GM12878 (cell line): ENCODE measurements around the gene PITPNM3. TPM values are rescaled to one million over a fixed set of nuclear protein-coding genes. Genes with fewer than 3 reads are reported as not detected.

Experiments used
- ATAC-seq: fragments of 200-7000 bp; cut with Tn5 transposase; 3 replicates; pipeline ENCODE4 v1.9.1; 2020; ENCODE audit warnings: mild to moderate bottlenecking, moderate library complexity
- BruUV-seq: library from RNA; stranded (reverse); fragments of 400-500 nt; replicated peaks from 2 replicates; lab custom pipeline; 2021; lab: Mats Ljungman, UMichigan
- CTCF ChIA-PET: fragments of 300-600 bp; sonication (Branson Sonifier 250); formaldehyde crosslinking; extraction: SDS; loops from one replicate; lab custom pipeline; 2021; ENCODE audit warnings: inconsistent platforms; lab: Yijun Ruan, JAX
- POLR2A ChIA-PET: fragments of 350-600 bp; formaldehyde crosslinking; extraction: SDS; loops from one replicate; lab custom pipeline; 2021; ENCODE audit warnings: inconsistent platforms; lab: Charles Lee
- RAD21 ChIA-PET: fragments of 300-600 bp; sonication (Branson Sonifier 250); formaldehyde crosslinking; loops from one replicate; lab custom pipeline; 2023; ENCODE audit warnings: antibody characterized with exemption; ENCODE audit not compliant: unreplicated experiment; lab: Charles Lee
- SMC1A ChIA-PET: fragments of 300-600 bp; sonication (Branson Sonifier 250); formaldehyde crosslinking; loops from one replicate; lab custom pipeline; 2023; ENCODE audit not compliant: unreplicated experiment, uncharacterized antibody; lab: Charles Lee
- DNase-seq: peaks from one replicate; pipeline ENCODE4 v3.0.0-alpha.2; 2011; ENCODE audit warnings: low read depth, low spot score
- FAIRE-seq: peaks from 3 replicates; lab custom pipeline; 2011; peaks lifted over from hg19 to GRCh38; lab: Jason Lieb, UNC
- H2AFZ ChIP-seq: 2 replicates; pipeline ENCODE4 v1.6.0; 2011; ENCODE audit warnings: low read depth, low read length, control low read depth; ENCODE audit not compliant: control insufficient read depth
- H3K27ac ChIP-seq: 2 replicates; pipeline ENCODE4 v1.5.1; 2011; ENCODE audit warnings: control low read depth; ENCODE audit not compliant: control insufficient read depth, insufficient read depth
- H3K27me3 ChIP-seq, 2 experiments: replicated peaks in 1 of 2; 2 replicates each; pipeline versions ENCODE4 v1.6.0 to v1.6.1; 2011; ENCODE audit warnings: low read length in 1 of 2; ENCODE audit not compliant: control insufficient read depth in 2 of 2, insufficient read depth in 2 of 2
- H3K36me3 ChIP-seq, 2 experiments: 2 replicates each; pipeline ENCODE4 v1.5.1; 2011; ENCODE audit warnings: low read length in 1 of 2; ENCODE audit not compliant: control insufficient read depth in 2 of 2, insufficient read depth in 2 of 2
- H3K4me1 ChIP-seq: 2 replicates; pipeline ENCODE4 v1.6.1; 2011; ENCODE audit warnings: mild to moderate bottlenecking, low read length, moderate library complexity, mixed read lengths; ENCODE audit not compliant: control insufficient read depth, insufficient read depth
- H3K4me2 ChIP-seq: 2 replicates; pipeline ENCODE4 v1.6.0; 2011; ENCODE audit warnings: control low read depth; ENCODE audit not compliant: control insufficient read depth, insufficient read depth
- H3K4me3 ChIP-seq: fragments of 200-600 bp; sonication (generic); 2 replicates; pipeline ENCODE4 v1.5.1; 2016
- H3K79me2 ChIP-seq: 2 replicates; pipeline ENCODE4 v1.6.0; 2011; ENCODE audit warnings: low read length; ENCODE audit not compliant: control insufficient read depth, insufficient read depth
- H3K9ac ChIP-seq: 2 replicates; pipeline ENCODE4 v1.8.0; 2011; ENCODE audit warnings: low read length, control low read depth, mixed read lengths; ENCODE audit not compliant: control insufficient read depth, insufficient read depth
- H3K9me3 ChIP-seq: replicated peaks from 3 replicates; pipeline ENCODE4 v1.5.1; 2011; ENCODE audit warnings: mild to moderate bottlenecking, low read length; ENCODE audit not compliant: control insufficient read depth, insufficient read depth
- H4K20me1 ChIP-seq: 2 replicates; pipeline ENCODE4 v1.6.0; 2011; ENCODE audit not compliant: control insufficient read depth, insufficient read depth
- ATF3 ChIP-seq: IDR thresholded peaks from 2 replicates; pipeline ENCODE4 v1.6.1; 2011; ENCODE audit warnings: low read depth, mild to moderate bottlenecking, low read length, moderate library complexity, borderline replicate concordance; ENCODE audit errors: extremely low read depth
- ETV6 ChIP-seq, 2 experiments: fragments of 450-650 bp in 1 of 2; IDR thresholded peaks in 1 of 2; conservative IDR thresholded peaks in 1 of 2; 2 replicates each; pipeline ENCODE4 v1.6.1; 2014; ENCODE audit warnings: antibody characterized with exemption in 1 of 2, borderline replicate concordance in 1 of 2, low read depth in 1 of 2, mild to moderate bottlenecking in 1 of 2, moderate library complexity in 1 of 2
- FOS ChIP-seq: IDR thresholded peaks from 3 replicates; pipeline ENCODE4 v1.6.1; 2011; ENCODE audit warnings: borderline replicate concordance; ENCODE audit not compliant: insufficient read length; ENCODE audit errors: extremely low read depth
- IRF3 ChIP-seq: fragments of 450-650 bp; IDR thresholded peaks from 2 replicates; pipeline ENCODE4 v1.6.1; 2014; ENCODE audit warnings: mild to moderate bottlenecking
- IRF4 ChIP-seq: IDR thresholded peaks from 2 replicates; pipeline ENCODE4 v1.6.1; 2011; ENCODE audit warnings: low read depth, low read length
- IRF5 ChIP-seq: fragments of 450-650 bp; IDR thresholded peaks from 2 replicates; pipeline ENCODE4 v1.6.1; 2017; ENCODE audit warnings: borderline replicate concordance
- JUND ChIP-seq: IDR thresholded peaks from 2 replicates; pipeline ENCODE4 v1.6.1; 2012; ENCODE audit warnings: low read depth, mild to moderate bottlenecking, low read length, improper control_type of control experiment, moderate library complexity
- MAX ChIP-seq: IDR thresholded peaks from 2 replicates; pipeline ENCODE4 v1.6.1; 2012; ENCODE audit warnings: low read depth, low read length, improper control_type of control experiment
- NFYB ChIP-seq: IDR thresholded peaks from 2 replicates; pipeline ENCODE4 v1.6.1; 2011; ENCODE audit warnings: low read depth, mild to moderate bottlenecking, low read length, improper control_type of control experiment, moderate library complexity; ENCODE audit not compliant: insufficient read depth
- NR2C2 ChIP-seq: IDR thresholded peaks from 2 replicates; pipeline ENCODE4 v1.6.1; 2011; ENCODE audit warnings: borderline replicate concordance, low read depth; ENCODE audit not compliant: control insufficient read depth, insufficient read length
- PBX3 ChIP-seq: IDR thresholded peaks from 2 replicates; pipeline ENCODE4 v1.6.1; 2011; ENCODE audit warnings: mild to moderate bottlenecking, low read depth, low read length, moderate library complexity; ENCODE audit not compliant: insufficient replicate concordance
- RAD21 ChIP-seq: IDR thresholded peaks from 2 replicates; pipeline ENCODE4 v1.6.1; 2011; ENCODE audit warnings: mild to moderate bottlenecking, low read depth, low read length, moderate library complexity; ENCODE audit not compliant: insufficient read depth
- RFX5 ChIP-seq: IDR thresholded peaks from 2 replicates; pipeline ENCODE4 v1.6.1; 2011; ENCODE audit warnings: low read depth, low read length, improper control_type of control experiment
- SMAD5 ChIP-seq: IDR thresholded peaks from 2 replicates; pipeline ENCODE4 v1.6.1; 2016; ENCODE audit warnings: antibody characterized with exemption, low read depth
- ZBTB33 ChIP-seq: fragments of 450-650 bp; IDR thresholded peaks from 2 replicates; pipeline ENCODE4 v1.6.1; 2017; ENCODE audit warnings: mild to moderate bottlenecking
- ZNF24 ChIP-seq: fragments of 450-650 bp; IDR thresholded peaks from 2 replicates; pipeline ENCODE4 v1.6.1; 2017; ENCODE audit warnings: antibody characterized with exemption, mild to moderate bottlenecking
- ZNF274 ChIP-seq: IDR thresholded peaks from one replicate; pipeline ENCODE4 v1.8.0; 2011; ENCODE audit not compliant: insufficient read length, insufficient read depth
- WGBS: methylation state at CpG from one replicate; pipeline ENCODE4 v1.1.6; 2016; ENCODE audit warnings: low lambda C conversion rate; ENCODE audit not compliant: insufficient replicate concordance, insufficient coverage; ENCODE audit errors: missing lambda C conversion rate; 5-methylcytosine and 5-hydroxymethylcytosine counted together
- in situ Hi-C: fragments of 300-500 bp; cut with MboI; formaldehyde crosslinking; loops from 9 replicates; pipeline ENCODE4 v1.14.3; 2018; ENCODE audit warnings: mixed read lengths
- intact Hi-C: fragments of 100-400 bp; cut with micrococcal nuclease; formaldehyde crosslinking; loops from one replicate; pipeline ENCODE4 v1.14.2; 2022; ENCODE audit not compliant: unreplicated experiment
- polyA plus RNA-seq, 11 experiments: library from polyadenylated mRNA; depleted of rRNA in 4 of 11; unstranded in 6 of 11; stranded (reverse) in 5 of 11; fragments of >200 nt; fragmentation: Nextera tagmentation in 4 of 11; fragmentation: Illumina TruSeq in 1 of 11; extraction: Ambion mirVana in 4 of 11; extraction: Trizol in 1 of 11; gene quantifications; 1 replicate in 1 of 11; 2 replicates in 10 of 11; pipeline versions ENCODE4 v1.2.1 to v1.2.3, GENCODE V29; 2011 to 2016; ENCODE audit warnings: inconsistent platforms in 2 of 11, missing spikeins in 2 of 11, low read depth in 1 of 11
- total RNA-seq, 4 experiments: library from RNA; depleted of rRNA in 3 of 4; stranded (reverse); fragments of >200 nt in 3 of 4; fragmentation: Illumina TruSeq in 1 of 4; extraction: Trizol in 1 of 4; gene quantifications; 2 replicates each; pipeline versions ENCODE4 v1.2.1 to v1.2.3, GENCODE V29; 2013 to 2021

The PITPNM3 gene
- total and polyA plus RNA-seq, 10 of the 15 experiments (the other 5 are each of a cell fraction or from before 2014, with no cell fraction given): 0.02 to 0.49 (median 0.19) TPM; not detected in 1

GRCh38 chr17:6583411-6583810 lies 27.1 kb upstream of the PITPNM3 start (continued):
- TF ChIP-seq IRF3 (no peak), RAD21 (no peak), IRF4 (no peak), ZNF24 (no peak), IRF5 (no peak), ZBTB33 (no peak), MAX (no peak), JUND (no peak)

GRCh38 chr17:6580625-6581024 lies 24.3 kb upstream of the PITPNM3 start:
- in situ Hi-C loops: no loop called here
- Histone ChIP-seq H3K27me3 (no peaks in the 10 kb centered on the region), H3K4me2 (no peak overlapping the region), H3K27ac (no peak overlapping the region), H3K4me3 (no peak overlapping the region), H2AFZ (no peak overlapping the region), H3K79me2 (no peaks in the 10 kb centered on the region), H4K20me1 (no peaks in the 10 kb centered on the region), H3K4me1 (peaks cover 3% of the 10 kb centered on the region), H3K9me3 (peaks cover 1% of the 10 kb centered on the region; the same call in 2 of the 3 replicates), H3K9ac (no peak overlapping the region), H3K36me3 (peaks cover 0 to 8% of the 10 kb centered on the region in 2 experiments; a peak in 1 of 4 replicates)
- RAD21 ChIA-PET: no interaction called here
- SMC1A ChIA-PET: interaction anchor here (1.5 kb wide), 1 partner anchor 41 kb away, joined by 3 read pairs; no protein-coding TSS in a partner anchor
- POLR2A ChIA-PET: interaction anchor here (0.7 kb wide), 1 partner anchor 183 kb away, joined by 3 read pairs; no protein-coding TSS in a partner anchor
- FAIRE-seq (no peak), DNase-seq (no peak), ATAC-seq (no peak)
- over 99% methylated on average over 9 of the region's 9 CpGs for WGBS
- intact Hi-C loops: no loop called here
- no TSS peak for BruUV-seq
- CTCF ChIA-PET: no interaction called here
- TF ChIP-seq NR2C2 (no peak), RFX5 (no peak), PBX3 (no peak), SMAD5 (no peak), NFYB (no peak), FOS (no peak), ATF3 (no peak), ETV6 (conservative IDR thresholded peaks at IDR 0.05 in 1 of 2, IDR thresholded peaks at IDR 0.05 in 1 of 2; ENCODE audit: borderline replicate concordance in 1 of 2, low read depth in 1 of 2) (no peak), ZNF274 (no peak)
